ENCODE measurements around the gene SLAMF1.
"Not testable (repeated sequence)": the region's sequence is repeated elsewhere in the genome, so short reads cannot be mapped to it uniquely, and the experiment has no call there.

The SLAMF1 gene

GRCh38 chr1:160665330-160666078 lies 18.7 kb upstream of the SLAMF1 start:
- DNase-seq (ENCODE audit: low spot score) = no peak

- DNase-seq (ENCODE audit: low spot score) = no peak
These were observed 17.8 kb upstream of the SLAMF1 start for GRCh38 chr1:160664573-160665051.

GRCh38 chr1:160662910-160663309 lies 16.1 kb upstream of the SLAMF1 start:
- no peak for DNase-seq (ENCODE audit: low spot score)

GRCh38 chr1:160659566-160659965 lies 12.7 kb upstream of the SLAMF1 start:
- no peak for DNase-seq (ENCODE audit: low spot score)

GRCh38 chr1:160658814-160659193 lies 12.0 kb upstream of the SLAMF1 start:
- no peak for DNase-seq (ENCODE audit: low spot score)

- no peak for DNase-seq (ENCODE audit: low spot score)
These were observed 11.4 kb upstream of the SLAMF1 start for GRCh38 chr1:160658162-160658813.

- DNase-seq (ENCODE audit: low spot score) = no peak
These were observed 10.5 kb upstream of the SLAMF1 start for GRCh38 chr1:160657250-160657781.

GRCh38 chr1:160656737-160657136 lies 9.9 kb upstream of the SLAMF1 start:
- DNase-seq (ENCODE audit: low spot score) = no peak

GRCh38 chr1:160653620-160654016 lies 6.8 kb upstream of the SLAMF1 start:
- DNase-seq (ENCODE audit: low spot score) = no peak

- DNase-seq (ENCODE audit: low spot score) = no peak
These were observed 6.2 kb upstream of the SLAMF1 start for GRCh38 chr1:160652924-160653619.

GRCh38 chr1:160652065-160652641 lies 5.3 kb upstream of the SLAMF1 start:
- not testable (repeated sequence) for DNase-seq (ENCODE audit: low spot score)

GRCh38 chr1:160651433-160652064 lies 4.7 kb upstream of the SLAMF1 start:
- DNase-seq (ENCODE audit: low spot score) = no peak

GRCh38 chr1:160647329-160647720 lies 481 bp upstream of the SLAMF1 start:
- no peak for DNase-seq (ENCODE audit: low spot score)

GRCh38 chr1:160646180-160646579 lies 664 bp downstream of the SLAMF1 start:
- DNase-seq (ENCODE audit: low spot score) = no peak

GRCh38 chr1:160645386-160646130 lies 1.3 kb downstream of the SLAMF1 start:
- DNase-seq (ENCODE audit: low spot score) = no peak

GRCh38 chr1:160644399-160644798 lies 2.4 kb downstream of the SLAMF1 start:
- DNase-seq (ENCODE audit: low spot score) = no peak

- DNase-seq (ENCODE audit: low spot score) = no peak
These were observed 3.7 kb downstream of the SLAMF1 start for GRCh38 chr1:160643138-160643537.

- DNase-seq (ENCODE audit: low spot score) = no peak
These were observed 4.6 kb downstream of the SLAMF1 start for GRCh38 chr1:160642281-160642644.

GRCh38 chr1:160641323-160642280 lies 5.2 kb downstream of the SLAMF1 start:
- no peak for DNase-seq (ENCODE audit: low spot score)
